H9 (cell line): ENCODE data around the gene HEXIM1. TPM values are rescaled to one million over a fixed set of nuclear protein-coding genes. Genes with fewer than 3 reads are reported as not detected.
A peak's percentile ranks its signal among the peaks of the same experiment; 100 is the strongest.

Source experiments
- DNase-seq: peaks from one replicate; pipeline ENCODE4 v3.0.0-alpha.2; 2017
- H2AFZ ChIP-seq: one replicate; pipeline ENCODE4 v1.6.1; 2013; ENCODE audit warnings: mild to moderate bottlenecking, low read length, control low read depth, moderate library complexity
- H2AK5ac ChIP-seq: 2 replicates; pipeline ENCODE4 v1.6.1; 2013; ENCODE audit warnings: low read length, control low read depth, mixed read lengths; ENCODE audit not compliant: insufficient read length
- H2BK120ac ChIP-seq: one replicate; pipeline ENCODE4 v1.6.1; 2013; ENCODE audit warnings: low read depth, mild to moderate bottlenecking, low read length, control low read depth, inconsistent platforms; ENCODE audit not compliant: poor library complexity, severe bottlenecking
- H2BK12ac ChIP-seq: 2 replicates; pipeline ENCODE4 v1.6.1; 2013; ENCODE audit warnings: low read length, control low read depth, mixed read lengths, low read depth; ENCODE audit not compliant: insufficient read length
- H2BK15ac ChIP-seq: 2 replicates; pipeline ENCODE4 v1.6.1; 2013; ENCODE audit warnings: low read depth, low read length, control low read depth
- H2BK20ac ChIP-seq: one replicate; pipeline ENCODE4 v1.6.1; 2013; ENCODE audit warnings: low read depth, mild to moderate bottlenecking, low read length, control low read depth, inconsistent platforms; ENCODE audit not compliant: poor library complexity, severe bottlenecking
- H2BK5ac ChIP-seq: 2 replicates; pipeline ENCODE4 v1.6.1; 2013; ENCODE audit warnings: low read length, control low read depth, mixed read lengths; ENCODE audit not compliant: insufficient read length
- H3K14ac ChIP-seq: 2 replicates; pipeline ENCODE4 v1.6.1; 2013; ENCODE audit warnings: low read length, control low read depth; ENCODE audit not compliant: insufficient read depth
- H3K18ac ChIP-seq: 2 replicates; pipeline ENCODE4 v1.6.1; 2013; ENCODE audit warnings: low read depth, mild to moderate bottlenecking, mixed read lengths, low read length, control low read depth; ENCODE audit not compliant: insufficient read length
- H3K23ac ChIP-seq: 2 replicates; pipeline ENCODE4 v1.6.1; 2013; ENCODE audit warnings: low read length, control low read depth, mixed read lengths, low read depth; ENCODE audit not compliant: insufficient read length
- H3K23me2 ChIP-seq: 2 replicates; pipeline ENCODE4 v1.6.1; 2013; ENCODE audit warnings: low read depth, mild to moderate bottlenecking, mixed read lengths, low read length, control low read depth; ENCODE audit not compliant: insufficient read length, poor library complexity, severe bottlenecking
- H3K27ac ChIP-seq: 2 replicates; pipeline ENCODE4 v1.5.1; 2013; ENCODE audit warnings: low read length, control low read depth, mixed read lengths, low read depth; ENCODE audit not compliant: insufficient read length
- H3K27me3 ChIP-seq: 2 replicates; pipeline ENCODE4 v1.6.1; 2013; ENCODE audit warnings: low read length, control low read depth, inconsistent platforms; ENCODE audit not compliant: insufficient read depth
- H3K4ac ChIP-seq: 2 replicates; pipeline ENCODE4 v1.6.1; 2013; ENCODE audit warnings: low read depth, mild to moderate bottlenecking, control low read depth, inconsistent platforms, low read length, moderate library complexity
- H3K4me1 ChIP-seq: 2 replicates; pipeline ENCODE4 v1.6.1; 2013; ENCODE audit warnings: low read length, control low read depth, inconsistent platforms; ENCODE audit not compliant: insufficient read depth
- H3K4me2 ChIP-seq: 2 replicates; pipeline ENCODE4 v1.6.1; 2013; ENCODE audit warnings: low read length, control low read depth, mixed read lengths; ENCODE audit not compliant: insufficient read length, insufficient read depth
- H3K56ac ChIP-seq: 2 replicates; pipeline ENCODE4 v1.6.1; 2013; ENCODE audit warnings: low read depth, mild to moderate bottlenecking, mixed read lengths, low read length, control low read depth; ENCODE audit not compliant: insufficient read length
- H3K79me1 ChIP-seq: 2 replicates; pipeline ENCODE4 v1.6.1; 2013; ENCODE audit warnings: low read depth, mild to moderate bottlenecking, moderate library complexity, low read length, control low read depth, inconsistent platforms; ENCODE audit not compliant: insufficient read depth, poor library complexity, severe bottlenecking
- H3K79me2 ChIP-seq: 2 replicates; pipeline ENCODE4 v1.6.1; 2013; ENCODE audit warnings: low read length, control low read depth, inconsistent platforms; ENCODE audit not compliant: insufficient read depth
- H3K9ac ChIP-seq: 2 replicates; pipeline ENCODE4 v1.6.1; 2013; ENCODE audit warnings: low read length, control low read depth, mixed read lengths; ENCODE audit not compliant: insufficient read length; ENCODE audit errors: extremely low read depth
- H3K9me3 ChIP-seq: one replicate; pipeline ENCODE4 v1.6.1; 2013; ENCODE audit warnings: low read depth, low read length, inconsistent platforms; ENCODE audit not compliant: control insufficient read depth
- H3T11ph ChIP-seq: one replicate; pipeline ENCODE4 v1.6.1; 2013; ENCODE audit warnings: mild to moderate bottlenecking, low read length, control low read depth, inconsistent platforms
- H4K20me1 ChIP-seq: one replicate; pipeline ENCODE4 v1.6.1; 2013; ENCODE audit not compliant: control insufficient read depth, insufficient read length, insufficient read depth
- H4K5ac ChIP-seq: 2 replicates; pipeline ENCODE4 v1.6.1; 2013; ENCODE audit warnings: low read depth, mild to moderate bottlenecking, mixed read lengths, low read length, control low read depth; ENCODE audit not compliant: insufficient read length
- H4K8ac ChIP-seq: replicated peaks from 2 replicates; pipeline ENCODE4 v1.6.1; 2013; ENCODE audit warnings: low read length, control low read depth, mixed read lengths, low read depth; ENCODE audit not compliant: insufficient read length
- H4K91ac ChIP-seq: 2 replicates; pipeline ENCODE4 v1.6.1; 2013; ENCODE audit warnings: low read depth, mild to moderate bottlenecking, moderate library complexity, mixed read lengths, low read length, control low read depth; ENCODE audit not compliant: insufficient read length
- H3K27ac Mint-ChIP-seq, 3 experiments: 2 replicates in 2 of 3; 3 replicates in 1 of 3; pipeline ENCODE4 v1.8.0; 2020 to 2021; ENCODE audit warnings: mixed read lengths in 3 of 3, mild to moderate bottlenecking in 1 of 3, moderate library complexity in 1 of 3
- H3K27me3 Mint-ChIP-seq: 2 replicates; pipeline ENCODE4 v1.8.0; 2021; ENCODE audit warnings: low read depth, mild to moderate bottlenecking, moderate library complexity, mixed read lengths
- H3K36me3 Mint-ChIP-seq, 3 experiments: 2 replicates in 2 of 3; 3 replicates in 1 of 3; pipeline ENCODE4 v1.8.0; 2020 to 2021; ENCODE audit warnings: low read depth in 3 of 3, mixed read lengths in 3 of 3; ENCODE audit not compliant: insufficient read depth in 1 of 3
- H3K4me1 Mint-ChIP-seq, 2 experiments: 2 replicates each; pipeline ENCODE4 v1.8.0; 2020; ENCODE audit warnings: mixed read lengths in 2 of 2
- H3K4me3 Mint-ChIP-seq, 2 experiments: 2 replicates in 1 of 2; 3 replicates in 1 of 2; pipeline ENCODE4 v1.8.0; 2020 to 2021; ENCODE audit warnings: mild to moderate bottlenecking in 2 of 2, mixed read lengths in 2 of 2, moderate library complexity in 1 of 2
- H3K9me3 Mint-ChIP-seq, 2 experiments: 2 replicates in 1 of 2; 3 replicates in 1 of 2; pipeline ENCODE4 v1.8.0; 2020; ENCODE audit warnings: mild to moderate bottlenecking in 2 of 2, mixed read lengths in 2 of 2, moderate library complexity in 1 of 2
- CTCF ChIP-seq: fragments of 200-600 bp; sonication (generic); conservative IDR thresholded peaks from 3 replicates; pipeline ENCODE4 v1.8.0; 2021; ENCODE audit warnings: antibody characterized with exemption, mild to moderate bottlenecking
- whole genome bisulfite sequencing: extraction: QIAGEN DNeasy Blood & Tissue Kit; methylation state at CpG from one replicate; pipeline ENCODE4 v1.1.7; 2013; ENCODE audit warnings: missing lambda C conversion rate, low lambda C conversion rate, mixed read lengths; ENCODE audit not compliant: insufficient read length; ENCODE audit errors: extremely low coverage; 5-methylcytosine and 5-hydroxymethylcytosine counted together
- total RNA-seq: library from RNA; stranded (reverse); gene quantifications from 2 replicates; pipeline ENCODE4 v1.2.1, GENCODE V29; 2021

The HEXIM1 gene
- total RNA-seq, 1 experiment from 2014 or later = 32.4 TPM

- Histone ChIP-seq H3K79me2 (no peaks in the 10 kb centered on the region; the same call in 1 of the 2 replicates), H2BK5ac (no peak overlapping the region), H3K18ac (no peak overlapping the region), H2BK15ac (no peak overlapping the region), H3K23ac (no peak overlapping the region), H3K23me2 (no peaks in the 10 kb centered on the region), H3K56ac (no peak overlapping the region), H3K9me3 (no peaks in the 10 kb centered on the region), H3K27ac (no peak overlapping the region), H4K91ac (no peak overlapping the region), H3K79me1 (no peaks in the 10 kb centered on the region), H4K8ac (no peak overlapping the region), H3K14ac (no peak overlapping the region), H2AK5ac (no peak overlapping the region), H3K4me2 (no peak overlapping the region), H2BK20ac (no peak overlapping the region), H4K5ac (no peak overlapping the region), H3T11ph (no peak overlapping the region), H2AFZ (no peak overlapping the region), H3K4ac (no peak overlapping the region), H4K20me1 (no peaks in the 10 kb centered on the region), H3K27me3 (no peaks in the 10 kb centered on the region), H2BK120ac (no peak overlapping the region), H2BK12ac (no peak overlapping the region), H3K4me1 (no peaks in the 10 kb centered on the region), H3K9ac (no peak overlapping the region)
- H3K4me1 Mint-ChIP-seq = peaks cover 0 to 7% of the 10 kb centered on the region in 2 experiments; a peak in 2 of 4 replicates
- no peaks in the 10 kb centered on the region for H3K27me3 Mint-ChIP-seq
- peak; percentile 20 for DNase-seq
- no CpG with 5 or more reads among the region's 12 CpGs for WGBS
- H3K4me3 Mint-ChIP-seq = no peak overlapping the region
- TF ChIP-seq CTCF = no peak
- no peaks in the 10 kb centered on the region for H3K9me3 Mint-ChIP-seq
- peak overlapping the region in 2 of 3 experiments; percentile 58 to 72; a peak in 1 of 7 replicates for H3K27ac Mint-ChIP-seq
- H3K36me3 Mint-ChIP-seq = peaks cover 37 to 92% (median 82%) of the 10 kb centered on the region in 3 experiments; a peak in 6 of 7 replicates
These were observed 46.1 kb upstream of the HEXIM1 start for GRCh38 chr17:45101883-45102811.
